A172 (cell line): Measurements from ENCODE around the gene MADCAM1. TPM values are rescaled to one million over a fixed set of nuclear protein-coding genes. Genes with fewer than 3 reads are reported as not detected.
"Not testable (repeated sequence)": the region's sequence is repeated elsewhere in the genome, so short reads cannot be mapped to it uniquely, and the experiment has no call there.

Source experiments
- DNase-seq: peaks from one replicate; pipeline ENCODE4 v3.0.0-alpha.2; 2015; ENCODE audit warnings: low spot score
- total RNA-seq: library from RNA; depleted of rRNA; stranded (reverse); fragments of >200 nt; shearing (Covaris generic); gene quantifications from 2 replicates; pipeline ENCODE4 v1.2.3, GENCODE V29; 2014

Gene MADCAM1
- total RNA-seq, 1 experiment from 2014 or later = 0.71 TPM

- DNase-seq = no peak
These were observed 31.1 kb upstream of the MADCAM1 start for GRCh38 chr19:465056-465816.

DNA sequence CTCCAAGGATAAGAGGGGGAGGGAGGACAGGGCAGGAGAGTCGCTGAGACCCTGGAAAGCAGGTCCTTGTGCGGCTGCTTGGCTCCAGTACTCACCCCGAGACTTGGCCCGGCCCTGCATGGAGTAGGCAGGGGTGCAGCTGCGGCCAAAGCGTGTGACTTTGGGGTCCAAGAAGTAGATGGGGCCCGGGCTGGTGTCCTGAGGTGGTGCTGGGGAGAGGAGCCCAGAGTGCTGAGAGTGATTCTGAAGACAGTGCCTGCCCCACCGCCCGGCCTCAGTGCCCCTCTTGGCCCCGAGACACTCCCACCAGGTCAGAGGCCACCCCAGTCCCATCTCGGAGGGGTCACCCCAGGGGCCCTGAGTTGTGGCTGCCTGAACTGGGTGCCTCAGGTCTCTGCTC is 28.7 kb upstream of the MADCAM1 start:
- no peak for DNase-seq

GRCh38 chr19:468587-469256 is 27.6 kb upstream of the MADCAM1 start:
- DNase-seq = no peak

GRCh38 chr19:469833-470232 is 26.5 kb upstream of the MADCAM1 start:
- DNase-seq = no peak

- no peak for DNase-seq
These were observed 25.6 kb upstream of the MADCAM1 start for GRCh38 chr19:470701-471100.

GRCh38 chr19:472005-472858 is 24.1 kb upstream of the MADCAM1 start:
- DNase-seq = peak; percentile 68

DNA sequence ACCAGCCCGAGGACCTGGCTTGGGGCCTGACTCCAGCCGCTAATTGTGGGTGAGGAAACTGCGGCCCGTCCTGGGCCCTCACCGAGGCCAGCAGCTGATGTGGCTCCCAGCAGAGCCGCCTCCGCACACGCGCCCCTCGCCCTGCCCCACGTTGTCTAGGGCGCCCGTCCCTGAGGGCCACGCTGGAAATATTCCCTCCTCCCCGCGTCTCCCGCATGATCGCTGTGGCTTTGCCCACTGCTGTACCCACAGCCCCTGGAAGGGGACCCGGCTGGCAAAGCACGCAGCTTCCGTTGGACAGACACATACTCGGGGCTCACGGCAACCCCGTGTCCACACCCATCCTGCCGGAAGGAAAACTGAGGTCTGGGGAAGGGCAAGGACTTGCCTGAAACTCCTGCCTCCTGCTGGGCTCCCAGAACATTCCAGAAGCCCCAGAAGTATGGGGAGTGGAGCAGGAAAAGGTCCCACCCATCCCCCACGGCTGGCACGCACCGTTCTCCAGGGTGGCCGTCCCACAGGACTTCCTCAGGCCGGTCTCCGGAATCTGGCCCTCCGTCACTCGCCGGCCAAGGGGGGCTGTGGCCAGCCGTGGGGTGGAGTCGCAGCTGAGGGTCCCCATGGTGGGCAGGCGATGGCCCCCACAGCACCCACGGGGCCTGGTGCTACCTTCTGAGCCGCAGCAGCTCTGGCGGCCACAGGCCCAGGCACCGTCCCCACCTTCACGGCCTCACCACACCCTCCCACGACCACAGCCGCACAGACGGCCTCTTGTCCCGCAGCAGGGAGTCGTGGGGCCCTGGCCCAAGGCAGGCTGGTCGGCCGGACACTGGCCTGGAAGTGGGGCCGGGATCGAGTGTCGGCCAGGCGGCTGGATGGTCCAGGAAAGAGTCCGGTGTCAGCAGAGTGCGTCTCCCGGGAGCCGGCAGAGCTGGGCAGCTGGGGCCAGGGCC is 21.9 kb upstream of the MADCAM1 start:
- no peak for DNase-seq

- DNase-seq = no peak
These were observed 20.9 kb upstream of the MADCAM1 start for GRCh38 chr19:475360-475759.

- DNase-seq = no peak
These were observed 17.9 kb upstream of the MADCAM1 start for GRCh38 chr19:478236-478903.

DNA sequence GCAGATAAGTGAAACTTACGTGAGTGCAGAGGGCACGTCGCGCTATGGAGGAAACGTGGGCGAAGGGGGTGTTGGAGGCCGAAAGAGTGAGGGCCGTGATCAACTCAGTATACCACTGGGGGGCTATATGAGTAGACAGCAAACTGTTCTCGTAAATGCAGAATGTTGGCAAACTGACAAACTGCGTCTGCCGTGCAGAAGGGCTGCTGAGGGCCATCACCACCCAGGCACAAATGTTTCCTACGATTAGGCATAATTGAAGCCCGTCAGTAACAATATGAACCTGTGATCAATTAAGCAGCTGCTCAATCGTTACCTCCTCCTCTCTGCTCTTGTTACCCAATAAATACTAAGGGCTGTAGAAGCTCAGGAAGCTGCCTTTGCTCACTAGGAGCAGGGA is 17.3 kb upstream of the MADCAM1 start:
- DNase-seq = no peak

GRCh38 chr19:480016-480855 is 16.1 kb upstream of the MADCAM1 start:
- no peak for DNase-seq

GRCh38 chr19:481100-481499 is 15.2 kb upstream of the MADCAM1 start:
- not testable (repeated sequence) for DNase-seq

GRCh38 chr19:482186-483041 is 13.9 kb upstream of the MADCAM1 start:
- DNase-seq = peak; percentile 70

GRCh38 chr19:483332-484072 is 12.8 kb upstream of the MADCAM1 start:
- no peak for DNase-seq

DNA sequence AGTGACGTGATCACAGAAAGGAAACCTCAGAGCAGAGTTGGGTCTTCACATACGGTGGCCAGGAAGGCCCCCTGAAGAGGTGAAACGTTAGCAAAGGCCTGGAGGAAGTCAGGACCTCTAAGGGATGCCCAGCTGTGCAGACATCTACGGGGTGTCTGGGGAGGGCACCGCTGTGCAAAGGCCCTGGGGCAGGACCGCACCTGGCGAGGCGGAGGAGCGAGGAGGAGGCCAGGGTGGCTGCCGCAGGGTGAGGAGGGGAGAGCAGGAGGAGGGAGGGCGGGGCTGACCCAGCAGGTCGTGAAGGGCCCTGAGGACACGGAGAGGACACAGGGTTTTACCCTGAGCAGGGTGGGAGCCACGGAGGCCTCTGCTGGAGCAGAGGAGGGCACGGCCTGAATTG is 11.8 kb upstream of the MADCAM1 start:
- DNase-seq = no peak

DNA sequence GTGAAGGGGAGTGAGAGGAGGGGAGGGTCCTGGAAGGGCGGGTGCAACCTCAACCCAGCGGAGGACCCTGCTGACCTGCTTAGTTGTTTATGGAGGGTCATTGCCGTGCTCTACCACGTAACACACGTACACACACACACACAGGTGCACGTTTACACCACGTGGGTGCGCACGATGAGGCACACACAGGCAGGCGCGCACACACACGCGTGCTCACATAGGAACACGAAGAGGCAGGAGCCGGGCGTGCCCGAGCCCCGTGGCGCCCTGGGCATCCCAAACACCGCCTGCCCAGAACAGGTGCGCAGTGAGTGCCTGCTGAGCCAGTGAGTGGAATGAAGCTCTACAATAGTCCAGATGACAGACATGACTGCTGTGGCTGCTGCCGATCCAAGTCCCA is 11.2 kb upstream of the MADCAM1 start:
- DNase-seq = no peak

DNA sequence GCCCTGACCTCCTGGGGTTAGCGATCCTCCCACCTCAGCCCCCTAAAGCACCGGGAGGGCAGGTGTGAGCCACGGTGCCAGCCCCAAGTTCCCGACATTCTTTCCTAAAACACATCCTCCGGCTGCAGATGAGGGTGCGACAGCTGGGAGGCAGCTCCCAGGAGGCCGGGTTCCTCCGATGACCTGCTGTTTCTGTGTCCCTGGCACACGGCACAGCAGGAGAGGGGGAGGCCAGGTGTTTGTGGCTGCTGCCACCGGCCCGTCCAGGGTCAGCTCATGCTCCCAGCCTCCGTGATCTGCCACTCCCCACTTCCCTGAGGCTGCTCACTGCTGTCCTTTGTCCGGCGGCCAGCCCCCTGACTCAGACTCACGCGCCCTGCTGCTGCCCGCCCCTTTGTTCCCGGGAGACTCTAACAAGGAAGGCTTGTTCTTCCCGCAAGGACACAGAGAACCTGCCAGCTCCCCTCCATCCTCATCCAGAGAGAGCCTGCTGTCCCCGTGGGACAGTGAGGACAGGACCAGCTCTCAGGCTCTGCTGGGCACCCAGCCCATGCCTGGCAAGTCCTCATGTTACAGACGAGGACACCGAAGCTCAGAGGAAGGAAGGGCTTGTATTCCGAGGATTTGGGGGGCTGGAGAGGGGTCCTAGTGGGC is 10.6 kb upstream of the MADCAM1 start:
- peak; percentile 83 for DNase-seq
